ENCODE results near the gene FKRP.

The FKRP gene

GRCh38 chr19:46732172-46732938 is 13.5 kb upstream of the FKRP start:
- no peak for DNase-seq (ENCODE audit: low read depth)

- no peak for DNase-seq (ENCODE audit: low read depth)
Measured at GRCh38 chr19:46732966-46733689, 12.7 kb upstream of the FKRP start.

DNA sequence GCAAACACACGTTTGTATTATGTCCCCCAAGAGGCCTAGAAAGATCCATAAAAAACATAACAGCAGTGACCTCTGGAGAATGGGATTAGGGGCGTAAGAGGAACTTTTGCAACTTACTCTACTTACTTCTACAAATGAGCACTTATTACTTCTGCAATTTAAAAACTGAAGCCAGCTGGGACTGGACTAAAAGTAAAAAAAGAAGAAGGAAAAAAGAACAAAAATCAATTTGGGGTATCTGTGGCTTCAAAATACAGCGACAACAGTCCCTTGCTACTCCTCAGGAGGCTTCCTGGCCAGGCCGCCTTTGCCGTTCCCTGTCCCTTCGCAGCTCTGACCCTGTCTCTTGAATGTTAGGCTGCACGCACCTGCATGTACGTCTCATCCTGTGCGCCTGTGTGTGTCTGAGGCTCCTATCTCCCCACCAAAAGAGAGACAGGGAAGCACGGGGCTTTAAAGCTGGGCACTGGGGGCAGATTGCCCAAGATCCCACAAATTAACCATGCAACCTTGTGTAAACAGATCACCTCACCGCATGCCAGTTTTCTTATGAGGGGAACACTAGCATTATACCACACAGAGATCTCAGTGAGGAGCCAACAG is 12.1 kb upstream of the FKRP start:
- DNase-seq (ENCODE audit: low read depth) = no peak

DNA sequence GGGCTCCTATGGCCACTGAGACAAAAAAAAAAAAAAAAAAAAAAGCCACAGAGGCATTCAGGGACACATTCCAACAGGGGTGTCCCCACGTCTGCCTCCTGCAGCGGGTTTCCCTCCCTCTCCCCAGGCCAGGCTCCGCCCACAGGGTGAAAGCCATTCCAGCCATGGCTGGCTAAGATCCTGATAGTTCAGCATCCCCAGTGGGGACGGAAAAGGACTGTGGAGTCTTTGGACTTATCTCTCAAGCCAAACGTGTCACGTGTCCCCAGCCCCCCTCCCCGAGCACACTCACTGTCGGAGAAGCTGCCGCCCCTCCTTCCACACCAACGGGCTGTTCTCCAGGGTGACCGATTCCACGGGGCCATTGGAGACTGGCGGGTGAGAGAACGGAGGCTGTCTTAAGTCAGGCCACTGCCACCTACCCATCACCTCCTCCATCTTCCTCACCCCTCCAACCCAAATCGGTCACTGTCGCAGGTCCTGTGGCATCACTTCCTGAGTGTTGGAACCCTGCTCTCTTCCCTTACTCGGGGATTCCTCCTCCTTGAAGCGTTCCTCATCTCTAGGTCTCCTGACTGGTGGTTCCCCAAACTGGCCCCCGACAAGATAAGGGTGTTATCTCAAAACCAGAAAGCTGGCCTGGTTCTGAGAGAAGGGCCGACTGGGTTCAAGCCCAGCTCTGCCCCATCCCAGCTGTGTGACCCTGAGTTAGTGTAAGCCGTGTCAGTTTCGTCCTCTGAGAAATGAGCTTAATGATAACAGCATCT is 9.1 kb upstream of the FKRP start:
- no peak for DNase-seq (ENCODE audit: low read depth)

DNA sequence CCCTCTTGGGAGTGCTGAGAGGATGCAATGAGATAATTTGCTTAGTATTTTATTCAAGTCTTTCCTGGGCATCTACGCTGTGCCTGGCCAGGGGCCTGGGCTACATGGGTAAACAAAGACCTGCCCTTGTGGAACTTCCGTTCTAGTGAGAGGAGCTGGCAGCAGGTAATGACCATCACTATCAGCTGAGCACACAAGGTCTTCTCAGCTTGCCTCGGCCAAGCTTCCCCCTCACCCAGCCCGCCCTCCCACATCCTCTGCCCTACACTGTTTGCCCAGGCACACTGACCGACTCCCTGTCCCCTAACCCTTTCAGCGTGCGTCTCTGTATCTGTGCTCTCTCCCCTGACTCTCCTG is 8.6 kb upstream of the FKRP start:
- no peak for DNase-seq (ENCODE audit: low read depth)

- no peak for DNase-seq (ENCODE audit: low read depth)
Measured at GRCh38 chr19:46737761-46738171, 8.1 kb upstream of the FKRP start.

GRCh38 chr19:46739290-46739771 is 6.5 kb upstream of the FKRP start:
- DNase-seq (ENCODE audit: low read depth) = no peak

DNA sequence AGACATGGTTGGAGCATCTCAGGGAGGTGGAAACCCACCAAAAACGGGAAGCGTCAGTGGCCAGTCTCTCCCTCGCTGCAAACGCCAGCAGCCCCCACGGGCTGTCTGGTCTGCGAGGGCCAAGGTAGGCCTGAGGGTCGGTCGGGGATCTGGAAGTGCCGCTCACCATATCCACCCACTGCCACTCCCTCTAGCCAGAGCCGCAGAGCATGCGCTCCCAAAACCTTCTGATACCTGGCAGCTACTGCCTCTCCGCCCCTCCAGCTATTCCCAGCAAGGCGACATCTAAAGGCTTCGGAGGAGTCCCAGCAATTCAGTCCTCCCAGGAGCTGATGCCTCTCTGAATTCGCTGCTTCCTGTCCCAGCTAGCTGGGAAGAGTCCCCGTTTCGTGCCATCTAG is 4.4 kb upstream of the FKRP start:
- no peak for DNase-seq (ENCODE audit: low read depth)

GRCh38 chr19:46742926-46743480 is 2.9 kb upstream of the FKRP start:
- no peak for DNase-seq (ENCODE audit: low read depth)

DNA sequence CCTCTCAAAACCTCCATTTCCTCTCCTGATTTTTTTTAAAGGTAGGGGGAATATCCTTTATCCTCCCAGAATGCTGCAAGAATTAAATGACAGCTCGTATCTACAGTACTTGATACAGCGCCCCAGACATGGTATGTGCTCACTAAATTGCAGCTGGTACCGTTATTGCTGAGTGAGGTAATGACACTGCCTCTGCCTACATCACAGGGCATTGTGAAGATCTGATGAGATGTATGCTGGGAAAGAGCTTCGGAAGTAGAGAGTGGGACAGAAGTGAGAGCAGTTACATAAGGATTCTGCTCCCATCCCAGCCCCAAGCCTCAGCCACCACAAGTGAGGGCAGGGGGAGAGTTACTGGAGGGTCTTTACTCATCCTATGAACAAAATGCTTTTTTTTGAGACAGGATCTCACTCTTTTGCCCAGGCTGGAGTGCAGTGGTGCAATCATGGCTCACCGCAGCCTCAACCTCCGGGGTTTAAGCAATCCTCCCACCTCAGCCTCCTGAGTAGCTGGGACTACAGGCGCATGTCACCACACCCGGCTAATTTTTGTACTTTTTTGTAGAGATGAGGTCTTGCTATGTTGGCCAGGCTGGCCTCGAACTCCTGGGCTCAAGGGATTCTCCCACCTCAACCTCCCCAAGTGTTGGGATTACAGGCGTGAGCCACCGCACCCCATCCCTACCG is 1.7 kb upstream of the FKRP start:
- no peak for DNase-seq (ENCODE audit: low read depth)

DNA sequence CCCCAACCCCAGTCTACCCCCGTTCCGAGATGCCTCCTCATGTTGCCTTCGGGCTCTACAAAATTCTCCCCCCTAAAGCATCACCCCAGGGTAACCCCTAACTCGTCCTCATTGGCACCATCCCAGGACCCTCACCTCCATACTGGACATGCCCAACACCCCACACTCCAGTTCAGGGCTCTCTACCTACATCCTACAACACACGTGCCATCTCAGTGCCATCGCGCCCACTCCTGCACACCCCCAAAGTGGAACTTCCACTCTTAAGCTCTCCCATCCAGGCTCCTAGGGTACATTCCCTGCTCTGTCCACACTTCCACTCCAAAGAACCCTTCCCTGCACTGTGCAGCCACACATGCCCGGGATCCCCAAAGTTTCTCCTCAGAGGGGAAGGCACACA is 827 bp upstream of the FKRP start:
- no peak for DNase-seq (ENCODE audit: low read depth)

- peak; percentile 51 for DNase-seq (ENCODE audit: low read depth)
Measured at GRCh38 chr19:46746281-46747057, 612 bp downstream of the FKRP start, which contains the start of gene STRN4. TSS of gene STRN4 (minus strand) at chr19:46746450. CDS start at chr19:46746430, 20 bp downstream.

DNA sequence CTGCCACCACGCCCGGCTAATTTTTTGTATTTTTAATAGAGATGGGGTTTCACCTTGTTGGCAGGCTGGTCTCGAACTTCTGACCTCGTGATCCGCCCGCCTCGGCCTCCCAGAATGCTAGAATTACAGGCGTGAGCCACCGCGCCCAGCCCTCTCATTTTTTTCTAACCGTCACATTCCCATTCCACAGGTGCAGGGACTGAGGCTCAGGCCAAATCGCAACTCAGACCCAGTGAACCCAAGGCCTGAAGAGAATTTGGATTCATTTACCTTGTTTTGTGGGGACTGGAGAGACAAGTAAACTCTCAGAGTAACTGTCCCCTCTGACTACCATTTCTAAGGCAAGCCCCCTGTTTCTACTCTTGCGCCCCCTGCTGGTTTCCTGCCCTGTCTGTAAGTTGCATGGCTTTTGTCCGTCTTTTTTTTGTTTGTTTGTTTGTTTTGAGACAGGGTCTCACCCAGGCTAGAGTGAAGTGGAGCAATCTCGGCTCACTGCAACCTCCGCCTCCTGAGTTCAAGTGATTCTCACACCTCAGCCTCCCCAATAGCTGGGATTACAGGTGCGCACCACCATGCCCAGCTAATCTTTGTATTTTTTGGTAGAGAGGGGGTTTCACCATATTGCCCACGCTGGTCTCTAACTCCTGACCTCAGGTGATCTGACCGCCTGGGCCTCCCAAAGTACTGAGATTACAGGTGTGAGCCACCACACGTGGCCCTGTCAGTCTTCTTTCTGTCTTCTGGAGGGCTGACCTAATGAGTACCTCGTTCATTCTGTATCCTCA is 2.7 kb downstream of the FKRP start:
- peak; percentile 68 for DNase-seq (ENCODE audit: low read depth)

GRCh38 chr19:46753420-46754155 is 7.7 kb downstream of the FKRP start:
- peak; percentile 47 for DNase-seq (ENCODE audit: low read depth)

GRCh38 chr19:46755077-46755852 is 9.4 kb downstream of the FKRP start:
- DNase-seq (ENCODE audit: low read depth) = no peak

GRCh38 chr19:46755853-46756543 is 10.1 kb downstream of the FKRP start:
- DNase-seq (ENCODE audit: low read depth) = no peak

DNA sequence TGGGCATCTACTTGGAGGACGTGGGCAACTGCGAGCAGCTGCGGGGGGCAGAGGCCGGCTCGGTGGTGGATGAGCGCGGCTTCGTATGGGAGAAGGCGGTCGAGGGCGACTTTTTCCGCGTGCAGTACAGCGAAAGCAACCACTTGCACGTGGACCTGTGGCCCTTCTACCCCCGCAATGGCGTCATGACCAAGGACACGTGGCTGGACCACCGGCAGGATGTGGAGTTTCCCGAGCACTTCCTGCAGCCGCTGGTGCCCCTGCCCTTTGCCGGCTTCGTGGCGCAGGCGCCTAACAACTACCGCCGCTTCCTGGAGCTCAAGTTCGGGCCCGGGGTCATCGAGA is 10.7 kb downstream of the FKRP start:
- DNase-seq (ENCODE audit: low read depth) = no peak

GRCh38 chr19:46759206-46759605 is 13.3 kb downstream of the FKRP start:
- no peak for DNase-seq (ENCODE audit: low read depth)
